Stimulated activated CD4-positive, alpha-beta T cell treated with anti-CD3 and anti-CD28 coated beads, Interleukin-12 subunit alpha, Interleukin-12 subunit beta, amount 100 ng/mL, for 48 hours (primary cell): ENCODE measurements around the gene INPP5J.
"Not testable (repeated sequence)": the region's sequence is repeated elsewhere in the genome, so short reads cannot be mapped to it uniquely, and the experiment has no call there.

Experiments used
- DNase-seq, 3 donors: peaks; one replicate each; pipeline ENCODE4 v3.0.0-alpha.2; 2020; ENCODE audit warnings: low read depth in 2 of 3, low spot score in 1 of 3

INPP5J gene, protein sequence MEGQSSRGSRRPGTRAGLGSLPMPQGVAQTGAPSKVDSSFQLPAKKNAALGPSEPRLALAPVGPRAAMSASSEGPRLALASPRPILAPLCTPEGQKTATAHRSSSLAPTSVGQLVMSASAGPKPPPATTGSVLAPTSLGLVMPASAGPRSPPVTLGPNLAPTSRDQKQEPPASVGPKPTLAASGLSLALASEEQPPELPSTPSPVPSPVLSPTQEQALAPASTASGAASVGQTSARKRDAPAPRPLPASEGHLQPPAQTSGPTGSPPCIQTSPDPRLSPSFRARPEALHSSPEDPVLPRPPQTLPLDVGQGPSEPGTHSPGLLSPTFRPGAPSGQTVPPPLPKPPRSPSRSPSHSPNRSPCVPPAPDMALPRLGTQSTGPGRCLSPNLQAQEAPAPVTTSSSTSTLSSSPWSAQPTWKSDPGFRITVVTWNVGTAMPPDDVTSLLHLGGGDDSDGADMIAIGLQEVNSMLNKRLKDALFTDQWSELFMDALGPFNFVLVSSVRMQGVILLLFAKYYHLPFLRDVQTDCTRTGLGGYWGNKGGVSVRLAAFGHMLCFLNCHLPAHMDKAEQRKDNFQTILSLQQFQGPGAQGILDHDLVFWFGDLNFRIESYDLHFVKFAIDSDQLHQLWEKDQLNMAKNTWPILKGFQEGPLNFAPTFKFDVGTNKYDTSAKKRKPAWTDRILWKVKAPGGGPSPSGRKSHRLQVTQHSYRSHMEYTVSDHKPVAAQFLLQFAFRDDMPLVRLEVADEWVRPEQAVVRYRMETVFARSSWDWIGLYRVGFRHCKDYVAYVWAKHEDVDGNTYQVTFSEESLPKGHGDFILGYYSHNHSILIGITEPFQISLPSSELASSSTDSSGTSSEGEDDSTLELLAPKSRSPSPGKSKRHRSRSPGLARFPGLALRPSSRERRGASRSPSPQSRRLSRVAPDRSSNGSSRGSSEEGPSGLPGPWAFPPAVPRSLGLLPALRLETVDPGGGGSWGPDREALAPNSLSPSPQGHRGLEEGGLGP

DNA sequence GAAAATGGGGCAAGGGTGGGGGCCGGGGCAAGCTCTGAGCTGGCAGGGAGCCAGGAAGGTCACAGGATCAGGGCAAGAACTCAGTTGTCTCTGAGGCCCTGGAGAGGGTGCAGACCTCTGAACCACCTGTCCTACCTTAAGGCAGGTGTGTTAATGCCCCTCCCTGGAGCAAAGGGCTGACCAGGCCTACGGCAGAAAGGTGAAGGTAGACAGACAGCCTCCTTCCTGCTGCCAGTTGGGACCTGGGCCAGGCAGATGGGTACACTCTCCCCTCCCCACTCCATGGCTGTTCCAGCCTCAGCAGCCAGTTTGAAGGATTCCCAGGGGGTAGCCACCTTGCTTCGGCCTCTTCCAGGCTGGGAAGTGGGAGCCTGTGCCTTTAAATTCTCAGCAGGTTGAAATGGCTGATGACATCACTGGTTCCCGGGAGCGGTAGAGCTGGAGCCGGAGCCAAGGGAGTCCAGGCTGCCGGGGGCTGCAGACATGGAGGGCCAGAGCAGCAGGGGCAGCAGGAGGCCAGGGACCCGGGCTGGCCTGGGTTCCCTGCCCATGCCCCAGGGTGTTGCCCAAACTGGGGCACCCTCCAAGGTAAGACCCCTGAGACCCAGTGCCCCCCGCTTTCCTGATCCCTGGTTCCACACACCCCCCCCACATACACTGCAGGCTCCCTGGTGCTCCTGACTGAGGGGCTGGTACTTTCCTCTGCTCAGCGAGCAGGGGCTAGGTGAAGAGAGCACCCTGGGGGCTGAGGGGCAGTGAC, at the start of gene INPP5J:
INPP5J (plus strand) TSS at position 435 of the 760 bp plus-strand sequence; CDS start at position 484, 49 bp downstream.
- no peak for DNase-seq

- DNase-seq: not testable (repeated sequence)
Measured at GRCh38 chr22:31073125-31073524, 49.6 kb upstream of the INPP5J start.

GRCh38 chr22:31073545-31074145, 49.1 kb upstream of the INPP5J start:
- not testable (repeated sequence) for DNase-seq

DNA sequence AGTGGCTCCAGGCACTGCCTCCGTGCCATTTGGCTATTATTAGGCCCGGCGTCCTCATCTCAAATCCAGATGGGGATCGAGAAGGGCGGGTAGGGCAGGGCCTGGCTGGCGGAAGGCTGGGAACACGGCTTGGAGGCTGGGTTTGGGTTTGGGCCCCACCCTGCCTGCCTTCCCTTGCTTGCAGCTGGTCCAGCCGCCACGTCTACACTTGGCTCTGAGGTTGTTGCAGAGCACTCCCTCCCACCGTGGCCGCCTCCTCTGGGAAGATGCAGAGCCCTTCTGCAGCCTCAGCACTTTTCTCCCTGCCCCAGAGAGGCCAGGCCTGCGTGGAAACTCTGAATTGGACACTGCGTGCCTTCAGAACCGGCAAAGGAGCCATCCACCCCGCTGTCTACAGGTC, 46.8 kb upstream of the INPP5J start:
- no peak for DNase-seq

DNA sequence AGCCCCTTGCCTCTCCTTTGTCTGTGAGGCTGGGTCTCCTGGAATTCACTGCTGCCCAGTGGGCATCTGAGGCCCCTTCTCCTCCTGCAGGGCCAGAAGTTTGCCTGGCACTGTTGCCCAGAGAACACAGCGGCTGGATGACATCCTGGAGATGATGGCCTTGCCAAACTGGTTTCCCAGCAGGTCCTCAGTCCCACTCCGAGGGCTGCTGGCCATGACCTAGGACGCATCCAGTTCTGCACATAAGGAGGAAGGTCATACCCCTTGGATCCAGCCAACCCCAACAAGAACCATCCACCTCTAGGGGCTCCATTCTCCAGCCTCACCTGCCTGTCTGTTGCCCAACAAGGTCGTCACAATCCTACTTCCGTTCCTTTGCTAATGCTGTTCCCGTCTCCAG, 45.1 kb upstream of the INPP5J start:
- no peak for DNase-seq

GRCh38 chr22:31078389-31078788, 44.4 kb upstream of the INPP5J start:
- DNase-seq: not testable (repeated sequence)

- DNase-seq: no peak
Measured at GRCh38 chr22:31079095-31079642, 43.6 kb upstream of the INPP5J start.

GRCh38 chr22:31080164-31080847, 42.5 kb upstream of the INPP5J start:
- no peak for DNase-seq

DNA sequence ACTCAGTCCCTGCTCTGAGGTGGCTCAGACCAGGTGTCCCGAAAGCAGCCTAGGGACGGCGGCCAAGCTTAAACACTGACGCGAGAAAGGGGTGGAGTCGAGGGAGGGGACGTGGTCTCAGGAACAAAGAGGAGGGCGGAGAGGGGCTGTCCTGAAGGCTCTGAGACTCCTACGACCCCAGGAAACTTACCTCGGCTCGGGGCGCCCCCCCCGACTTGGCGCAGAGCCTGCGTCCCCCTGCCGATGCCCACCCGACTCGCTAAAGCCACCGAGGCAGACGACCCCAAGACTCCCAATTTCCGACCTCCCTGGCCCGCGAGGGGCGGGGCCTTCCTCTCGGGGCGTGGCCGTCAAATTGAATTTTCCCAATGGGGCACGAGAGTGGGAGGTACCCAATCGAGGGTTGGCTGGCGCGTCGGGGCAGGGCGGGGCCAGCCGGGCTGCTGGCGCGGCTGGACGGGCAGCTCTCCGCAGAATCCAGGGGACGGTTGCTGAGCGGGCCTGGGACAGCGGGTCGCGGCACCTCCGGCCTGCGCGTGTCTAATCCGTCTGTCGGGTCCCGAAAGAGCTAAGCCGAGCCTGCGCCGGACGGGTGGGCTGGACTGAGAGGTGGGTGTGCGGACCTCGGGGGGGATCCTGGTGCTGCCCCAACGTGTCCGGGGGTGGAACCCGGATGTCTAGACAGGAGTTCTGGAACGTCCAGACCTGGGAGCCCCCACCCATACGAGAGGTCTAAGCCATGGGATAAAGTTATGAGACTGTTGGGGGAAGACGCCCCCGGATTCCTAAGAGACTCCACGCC, 41.7 kb upstream of the INPP5J start, which contains the start of gene SMTN:
SMTN (plus strand) TSS at position 471 of the 802 bp plus-strand sequence. CDS start 1,941 bp downstream, outside the sequence.
- peak; percentile 74 to 89 (median 83) for DNase-seq

DNA sequence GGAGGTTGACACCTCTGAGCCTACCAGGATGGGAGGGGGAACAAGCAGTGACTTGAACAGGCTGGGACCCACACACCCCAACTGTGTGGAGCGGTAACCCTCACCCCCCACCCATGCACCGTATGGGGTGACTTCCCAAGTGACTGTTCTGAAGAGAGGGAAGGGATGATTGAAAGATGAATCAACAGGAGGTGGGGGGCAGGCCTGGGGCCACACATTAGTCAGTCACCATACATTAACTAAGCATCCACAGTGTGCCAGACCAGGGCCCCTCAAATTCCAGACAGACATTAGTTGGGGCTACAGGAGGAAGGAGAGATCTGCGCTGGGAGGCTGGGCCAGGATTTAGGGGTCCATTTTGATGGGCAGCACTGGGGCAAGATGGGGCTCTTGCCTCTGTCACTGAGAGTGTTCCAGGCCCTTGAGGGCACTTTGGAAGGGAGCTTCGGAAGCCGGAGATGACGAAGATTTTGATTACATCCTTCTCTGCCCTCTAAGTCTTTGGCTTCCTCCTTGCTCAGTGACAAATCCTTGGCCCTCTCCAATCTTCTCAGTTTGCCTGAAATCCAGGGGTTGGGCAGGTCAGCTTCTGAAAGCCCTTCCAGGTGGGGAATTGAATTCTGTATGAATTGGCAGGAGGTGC, 40.7 kb upstream of the INPP5J start:
- DNase-seq: no peak

DNA sequence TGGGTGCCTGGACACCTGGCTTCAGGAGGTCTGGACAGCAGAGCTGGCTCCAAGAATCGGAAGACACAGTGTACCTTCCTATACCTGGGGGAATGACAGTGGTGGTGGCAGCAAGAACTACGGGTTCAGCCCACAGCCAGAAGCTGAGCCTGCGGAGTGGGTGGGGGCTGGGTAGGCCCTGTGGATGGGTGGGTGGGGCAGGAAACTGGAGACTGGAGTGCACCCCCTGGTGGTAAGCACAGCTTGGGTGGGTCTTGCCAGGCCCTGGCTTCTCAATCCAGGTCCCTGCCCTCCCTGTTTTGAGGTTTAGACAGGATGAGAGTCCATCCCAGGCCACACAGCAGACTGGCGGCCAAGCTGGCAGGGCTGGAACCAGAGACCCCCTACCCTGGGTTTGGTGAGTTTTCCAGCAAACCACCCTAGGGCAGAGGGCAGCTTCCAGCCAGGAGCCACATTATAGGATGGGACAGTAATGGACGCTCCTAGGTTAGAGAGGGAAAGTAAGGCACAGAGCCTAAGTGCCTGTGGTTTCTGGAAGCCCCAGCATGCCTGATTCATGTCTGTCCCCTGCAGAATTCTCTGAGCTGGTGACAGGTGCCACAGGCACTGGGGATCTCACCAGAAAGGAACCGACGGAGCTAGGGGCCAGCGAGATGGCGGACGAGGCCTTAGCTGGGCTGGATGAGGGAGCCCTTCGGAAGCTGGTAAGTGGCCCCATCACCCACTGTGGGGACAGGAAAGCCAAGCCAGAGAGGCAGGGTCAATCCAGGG, 40.0 kb upstream of the INPP5J start:
- peak; percentile 57 to 62 (median 57) for DNase-seq

DNA sequence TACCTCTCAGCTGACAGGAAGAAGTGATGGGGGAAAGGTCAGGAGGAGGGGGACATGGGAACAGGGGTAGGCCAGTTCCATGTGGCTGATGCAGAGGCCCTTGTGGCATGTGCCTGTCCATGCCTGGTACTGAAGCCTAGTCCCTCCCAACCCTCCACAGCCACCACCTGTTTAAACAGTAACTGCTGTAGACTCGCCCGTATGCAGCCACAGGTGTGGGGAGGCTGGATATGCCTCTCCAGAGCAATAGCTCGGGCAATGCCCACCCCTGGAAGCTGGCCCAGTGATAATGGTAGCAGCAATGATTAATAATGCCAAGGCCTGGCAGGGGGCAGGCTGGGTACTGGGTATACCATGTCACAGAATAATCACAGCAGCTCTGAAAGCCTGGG, 39.4 kb upstream of the INPP5J start:
- DNase-seq: no peak

DNA sequence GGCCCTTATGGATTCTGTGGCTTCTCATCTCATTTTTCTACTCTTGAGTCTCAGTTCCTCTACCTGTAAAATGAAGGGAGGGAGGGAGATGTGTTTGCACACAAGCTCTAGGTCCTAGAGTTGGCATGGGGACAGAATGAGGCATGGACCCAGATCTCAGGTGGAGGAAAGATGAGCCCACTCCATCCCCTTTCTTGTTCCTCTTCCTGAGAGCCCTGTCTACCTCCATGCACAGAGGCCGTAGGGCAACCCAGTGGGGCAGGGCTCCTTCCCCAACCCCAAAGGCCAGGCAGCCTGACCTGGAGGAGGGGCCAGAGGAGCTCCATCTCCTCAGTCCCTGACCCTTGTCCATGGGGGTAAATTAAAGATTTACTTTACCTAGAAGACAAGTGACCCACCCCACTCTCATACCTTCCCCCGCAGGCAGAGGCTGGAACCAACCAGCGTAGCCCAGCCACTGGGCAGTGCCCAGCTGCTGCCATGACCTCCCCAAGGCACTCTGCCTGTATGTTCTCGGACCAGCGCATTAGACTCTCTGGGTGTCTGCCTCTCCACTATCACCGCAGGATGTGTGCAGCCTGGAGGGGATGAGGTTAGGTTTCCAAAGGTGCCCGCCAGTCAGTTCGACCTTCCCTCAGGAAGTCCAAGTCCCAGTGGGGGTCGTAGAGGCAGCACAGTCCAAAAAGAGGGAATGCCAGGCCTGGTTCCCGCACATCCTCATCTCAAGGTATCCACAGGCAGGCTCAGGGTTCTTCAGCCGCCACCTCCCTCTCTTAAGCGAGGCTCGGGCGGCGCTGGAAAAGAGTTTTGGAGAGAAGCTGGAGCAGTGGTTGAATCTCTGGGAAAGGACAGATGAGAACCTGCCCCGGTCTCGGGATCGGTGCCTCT, 38.6 kb upstream of the INPP5J start:
- DNase-seq: no peak

- DNase-seq: peak; percentile 79 to 85 (median 80)
Measured at GRCh38 chr22:31084811-31085492, 37.8 kb upstream of the INPP5J start.

DNA sequence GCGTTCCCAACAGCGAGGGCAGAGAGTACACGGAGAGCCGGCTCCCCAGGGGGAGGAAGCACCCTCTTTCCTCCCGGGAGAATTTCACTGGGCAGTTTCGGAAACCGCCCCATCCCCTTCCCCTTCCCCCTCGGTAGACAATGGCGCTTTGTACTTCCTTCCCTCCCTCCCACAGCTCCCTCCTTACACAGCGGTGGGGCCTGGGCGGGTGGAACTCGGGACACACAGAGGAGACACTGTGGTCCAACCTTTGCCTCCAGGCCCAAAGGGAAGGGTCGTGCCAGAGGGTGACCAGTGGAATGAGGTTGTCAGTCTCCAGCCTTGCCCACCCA, 37.3 kb upstream of the INPP5J start:
- DNase-seq: no peak

- DNase-seq: no peak
Measured at GRCh38 chr22:31085928-31086327, 36.8 kb upstream of the INPP5J start.
